ENCODE results near the gene EPB42.

DNA sequence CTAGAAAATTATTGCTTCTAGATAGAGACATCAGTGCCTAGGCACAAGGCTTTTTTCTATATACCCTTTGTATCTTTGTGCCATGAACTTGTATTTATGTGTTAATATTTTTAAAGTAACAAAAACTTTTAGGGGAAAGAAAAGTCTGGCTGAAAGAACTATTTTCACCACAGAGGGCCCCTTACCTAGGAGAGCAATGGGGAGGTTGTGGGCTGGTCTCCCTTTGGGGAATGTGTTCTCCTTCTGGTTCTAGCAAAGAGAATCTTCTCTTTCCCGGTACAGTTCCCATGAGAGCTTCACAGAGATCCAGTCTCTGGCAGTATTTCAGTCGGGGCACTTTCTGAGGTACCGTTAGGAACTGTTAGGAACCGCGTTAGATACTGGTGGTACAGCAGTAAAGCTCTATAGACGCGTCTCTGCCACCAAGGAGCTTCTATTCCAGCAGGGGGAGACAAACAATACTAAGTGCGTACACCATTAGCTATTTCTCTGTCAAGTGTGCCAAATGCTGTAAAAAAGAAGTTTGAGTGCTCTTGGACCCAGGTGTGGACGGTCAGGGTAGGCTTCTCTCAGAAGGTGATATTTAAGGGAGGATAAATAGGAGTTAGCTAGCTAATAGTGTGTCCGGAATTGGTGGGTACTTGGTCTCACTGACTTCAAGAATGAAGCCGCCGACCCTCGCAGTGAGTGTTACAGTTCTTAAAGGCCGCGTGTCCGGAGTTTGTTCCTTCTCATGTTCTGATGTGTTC, 4.6 kb upstream of the EPB42 start:
- TF ChIP-seq, protein P1, sequence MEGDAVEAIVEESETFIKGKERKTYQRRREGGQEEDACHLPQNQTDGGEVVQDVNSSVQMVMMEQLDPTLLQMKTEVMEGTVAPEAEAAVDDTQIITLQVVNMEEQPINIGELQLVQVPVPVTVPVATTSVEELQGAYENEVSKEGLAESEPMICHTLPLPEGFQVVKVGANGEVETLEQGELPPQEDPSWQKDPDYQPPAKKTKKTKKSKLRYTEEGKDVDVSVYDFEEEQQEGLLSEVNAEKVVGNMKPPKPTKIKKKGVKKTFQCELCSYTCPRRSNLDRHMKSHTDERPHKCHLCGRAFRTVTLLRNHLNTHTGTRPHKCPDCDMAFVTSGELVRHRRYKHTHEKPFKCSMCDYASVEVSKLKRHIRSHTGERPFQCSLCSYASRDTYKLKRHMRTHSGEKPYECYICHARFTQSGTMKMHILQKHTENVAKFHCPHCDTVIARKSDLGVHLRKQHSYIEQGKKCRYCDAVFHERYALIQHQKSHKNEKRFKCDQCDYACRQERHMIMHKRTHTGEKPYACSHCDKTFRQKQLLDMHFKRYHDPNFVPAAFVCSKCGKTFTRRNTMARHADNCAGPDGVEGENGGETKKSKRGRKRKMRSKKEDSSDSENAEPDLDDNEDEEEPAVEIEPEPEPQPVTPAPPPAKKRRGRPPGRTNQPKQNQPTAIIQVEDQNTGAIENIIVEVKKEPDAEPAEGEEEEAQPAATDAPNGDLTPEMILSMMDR (IDR thresholded peaks at IDR 0.05), result peak; percentile 23 to 60 (median 46)
- TF ChIP-seq POLR2A (IDR thresholded peaks at IDR 0.05), result no peak
- TF ChIP-seq EP300 (IDR thresholded peaks at IDR 0.05), result no peak
